Sigmoid colon (tissue), 7 donors: ENCODE measurements around the gene VPS33B. TPM values are rescaled to one million over a fixed set of nuclear protein-coding genes. Genes with fewer than 3 reads are reported as not detected.

ENCODE experiments used
- DNase-seq: peaks from one replicate; pipeline ENCODE4 v3.0.0-alpha.2; 2019
- H3K27ac ChIP-seq, 4 donors: fragments of 200-600 bp; sonication (generic); one replicate each; pipeline ENCODE4 v1.5.1; 2016 to 2019; ENCODE audit warnings: mild to moderate bottlenecking in 1 of 4
- H3K27me3 ChIP-seq, 3 donors: fragments of 200-600 bp; sonication (generic); one replicate each; pipeline ENCODE4 v1.5.1; 2019; ENCODE audit warnings: mild to moderate bottlenecking in 1 of 3
- H3K36me3 ChIP-seq, 4 donors: fragments of 200-600 bp; sonication (generic); one replicate each; pipeline ENCODE4 v1.5.1; 2016 to 2019
- H3K4me1 ChIP-seq, 4 donors: fragments of 200-600 bp; sonication (generic); one replicate each; pipeline ENCODE4 v1.5.1; 2017 to 2019
- H3K4me3 ChIP-seq, 4 donors: fragments of 200-600 bp; sonication (generic); one replicate each; pipeline ENCODE4 v1.5.1; 2017 to 2019; ENCODE audit warnings: mild to moderate bottlenecking in 2 of 4, moderate library complexity in 1 of 4
- H3K9me3 ChIP-seq, 4 donors: fragments of 200-600 bp in 3 of 4; sonication (generic) in 3 of 4; one replicate each; pipeline versions ENCODE4 v1.5.1 to v1.6.1; 2013 to 2019
- EP300 ChIP-seq, 4 donors: sonication (generic); formaldehyde crosslinking; IDR thresholded peaks; one replicate each; pipeline ENCODE4 v1.6.1; 2017; ENCODE audit warnings: antibody characterized with exemption in 4 of 4
- POLR2A ChIP-seq, 2 donors: fragments of 450-650 bp; IDR thresholded peaks; one replicate each; pipeline ENCODE4 v1.6.1; 2016; ENCODE audit warnings: antibody characterized with exemption in 2 of 2, mild to moderate bottlenecking in 2 of 2, moderate library complexity in 2 of 2
- POLR2AphosphoS5 ChIP-seq, 4 donors: sonication (generic); formaldehyde crosslinking; IDR thresholded peaks; one replicate each; pipeline ENCODE4 v1.6.1; 2017; ENCODE audit warnings: antibody characterized with exemption in 4 of 4
- WGBS, 2 donors: extraction: QIAGEN DNeasy Blood & Tissue Kit; methylation state at CpG; one replicate each; pipeline ENCODE4 v1.1.7; 2013; 5-methylcytosine and 5-hydroxymethylcytosine counted together
- intact Hi-C: fragments of 100-400 bp; cut with DNase I; formaldehyde crosslinking; loops from one replicate; pipeline ENCODE4 v1.15.1; 2023
- polyA plus RNA-seq, 3 donors: library from polyadenylated mRNA; stranded (reverse); fragments of 200-250 nt; gene quantifications; one replicate each; pipeline ENCODE4 v1.2.3, GENCODE V29; 2013
- total RNA-seq, 4 donors: library from RNA; depleted of rRNA; stranded (reverse); fragments of >200 nt; gene quantifications; one replicate each; pipeline ENCODE4 v1.1.0, GENCODE V29; 2016
- TF ChIP-seq, protein P1 (sequence below), 4 experiments: fragments of 450-650 bp in 3 of 4; fragments of 200-600 bp in 1 of 4; IDR thresholded peaks; one replicate each; pipeline ENCODE4 v1.5.1; 2016 to 2019; ENCODE audit warnings: antibody characterized with exemption in 4 of 4, mild to moderate bottlenecking in 3 of 4, moderate library complexity in 2 of 4
- donor health status: healthy with polysubstance abuse.
- donor health status: Bipolar disorder and iron deficiency.
- donor health status: healthy.

Gene VPS33B
- total and polyA plus RNA-seq, 7 donors = 6.6 to 13.4 (median 8.3) TPM

GRCh38 chr15:90989040-90989768, 33.2 kb downstream of the VPS33B start:
- TF ChIP-seq POLR2A (IDR thresholded peaks at IDR 0.05) (no peak), EP300 (IDR thresholded peaks at IDR 0.05) (no peak), POLR2AphosphoS5 (IDR thresholded peaks at IDR 0.05) (no peak)
- TF ChIP-seq, protein P1, sequence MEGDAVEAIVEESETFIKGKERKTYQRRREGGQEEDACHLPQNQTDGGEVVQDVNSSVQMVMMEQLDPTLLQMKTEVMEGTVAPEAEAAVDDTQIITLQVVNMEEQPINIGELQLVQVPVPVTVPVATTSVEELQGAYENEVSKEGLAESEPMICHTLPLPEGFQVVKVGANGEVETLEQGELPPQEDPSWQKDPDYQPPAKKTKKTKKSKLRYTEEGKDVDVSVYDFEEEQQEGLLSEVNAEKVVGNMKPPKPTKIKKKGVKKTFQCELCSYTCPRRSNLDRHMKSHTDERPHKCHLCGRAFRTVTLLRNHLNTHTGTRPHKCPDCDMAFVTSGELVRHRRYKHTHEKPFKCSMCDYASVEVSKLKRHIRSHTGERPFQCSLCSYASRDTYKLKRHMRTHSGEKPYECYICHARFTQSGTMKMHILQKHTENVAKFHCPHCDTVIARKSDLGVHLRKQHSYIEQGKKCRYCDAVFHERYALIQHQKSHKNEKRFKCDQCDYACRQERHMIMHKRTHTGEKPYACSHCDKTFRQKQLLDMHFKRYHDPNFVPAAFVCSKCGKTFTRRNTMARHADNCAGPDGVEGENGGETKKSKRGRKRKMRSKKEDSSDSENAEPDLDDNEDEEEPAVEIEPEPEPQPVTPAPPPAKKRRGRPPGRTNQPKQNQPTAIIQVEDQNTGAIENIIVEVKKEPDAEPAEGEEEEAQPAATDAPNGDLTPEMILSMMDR (IDR thresholded peaks at IDR 0.05) = no peak
- no peaks in the 10 kb centered on the region for H3K9me3 ChIP-seq
- peaks cover 0 to 10% (median 7%) of the 10 kb centered on the region in 4 donors for H3K4me1 ChIP-seq
- no peaks in the 10 kb centered on the region for H3K27me3 ChIP-seq
- DNase-seq = no peak
- H3K27ac ChIP-seq = no peak overlapping the region
- WGBS, 2 donors = 83 to 91% methylated on average over 7 of the region's 7 CpGs
- no peak overlapping the region for H3K4me3 ChIP-seq
- H3K36me3 ChIP-seq = no peaks in the 10 kb centered on the region
- intact Hi-C loops = no loop called here

GRCh38 chr15:90988296-90988695, 34.1 kb downstream of the VPS33B start:
- H3K36me3 ChIP-seq = no peaks in the 10 kb centered on the region
- H3K4me1 ChIP-seq = peaks cover 0 to 1% (median under 1%) of the 10 kb centered on the region in 4 donors

DNA sequence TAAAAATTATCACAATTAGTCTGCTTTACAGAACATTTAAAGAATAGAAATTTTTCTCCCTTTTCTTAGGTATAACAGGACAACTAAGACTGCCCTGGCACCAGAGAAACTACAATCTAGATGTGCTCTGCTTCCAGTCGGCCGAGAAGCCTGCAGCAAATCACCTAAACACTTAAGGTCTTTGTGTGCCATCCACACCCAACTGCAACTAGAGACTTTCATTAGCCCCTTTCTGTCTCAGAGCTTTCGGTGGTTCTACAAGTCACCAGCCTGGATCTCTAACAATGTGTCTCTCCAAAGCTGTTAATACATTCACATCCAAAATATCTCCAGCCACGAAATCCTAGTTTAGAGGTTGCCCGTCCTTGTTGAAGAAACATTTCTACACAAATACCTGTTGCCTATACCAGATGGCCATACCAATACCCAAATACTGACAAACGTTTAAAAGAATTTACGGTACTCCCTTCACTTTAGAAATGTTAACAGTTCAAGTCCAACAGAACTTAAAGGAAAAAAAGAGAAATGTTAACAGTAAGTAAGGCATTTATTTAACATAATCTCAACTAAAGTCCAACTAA, 34.7 kb downstream of the VPS33B start:
- Histone ChIP-seq H3K36me3 (no peaks in the 10 kb centered on the region), H3K4me3 (no peak overlapping the region), H3K4me1 (no peaks in the 10 kb centered on the region), H3K27me3 (no peaks in the 10 kb centered on the region), H3K27ac (no peak overlapping the region), H3K9me3 (no peaks in the 10 kb centered on the region)
- no peak for TF ChIP-seq EP300 (IDR thresholded peaks at IDR 0.05)
- TF ChIP-seq POLR2A (IDR thresholded peaks at IDR 0.05) = no peak
- TF ChIP-seq, protein P1 (IDR thresholded peaks at IDR 0.05) = no peak
- no peak for TF ChIP-seq POLR2AphosphoS5 (IDR thresholded peaks at IDR 0.05)
- DNase-seq = no peak
- intact Hi-C loops = no loop called here
- WGBS, 2 donors = 60 to 71% methylated on average over 7 of the region's 7 CpGs

More at GRCh38 chr15:90988296-90988695, 34.1 kb downstream of the VPS33B start:
- DNase-seq = no peak
- WGBS, 2 donors = 58 to 63% methylated on average over 6 of the region's 6 CpGs
- Histone ChIP-seq H3K4me3 (no peak overlapping the region), H3K27ac (no peak overlapping the region), H3K9me3 (no peaks in the 10 kb centered on the region), H3K27me3 (no peaks in the 10 kb centered on the region)
- intact Hi-C loops = no loop called here
- TF ChIP-seq POLR2AphosphoS5 (IDR thresholded peaks at IDR 0.05) = no peak

DNA sequence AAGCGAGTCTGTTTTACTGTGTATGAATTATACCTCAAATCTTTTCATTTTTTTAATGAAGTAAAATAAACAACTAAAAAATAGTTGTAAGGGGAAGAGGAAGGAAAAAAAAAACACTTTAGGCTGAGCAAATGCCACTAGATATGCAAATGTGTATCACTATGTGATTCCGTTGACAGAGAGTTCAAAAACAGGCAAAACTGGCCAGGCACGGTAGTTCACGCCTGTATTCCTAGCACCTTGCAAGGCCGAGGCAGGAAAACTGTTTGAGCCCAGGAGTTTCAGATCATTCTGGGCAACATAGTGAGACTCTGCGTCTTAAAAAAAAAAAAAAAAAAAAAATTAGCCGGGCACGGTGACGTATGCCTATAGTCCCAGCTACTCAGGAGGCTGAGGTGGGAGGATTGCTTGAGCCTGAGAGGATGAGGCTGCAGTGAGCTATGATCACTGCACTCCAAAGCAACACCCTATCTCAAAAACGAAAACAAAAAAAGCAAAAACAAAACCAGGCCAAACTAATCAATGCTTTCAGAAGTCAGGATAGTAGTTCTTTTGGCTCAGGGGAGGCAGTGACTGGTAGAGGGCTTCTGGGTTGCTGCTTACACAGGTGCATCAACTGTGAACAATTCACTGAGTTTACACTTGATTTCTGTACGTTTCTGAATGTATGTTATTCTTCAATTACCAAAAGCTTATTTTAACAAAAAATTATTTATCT, 35.4 kb downstream of the VPS33B start:
- no peak for TF ChIP-seq POLR2AphosphoS5 (IDR thresholded peaks at IDR 0.05)
- no peak for TF ChIP-seq EP300 (IDR thresholded peaks at IDR 0.05)
- TF ChIP-seq POLR2A (IDR thresholded peaks at IDR 0.05) = no peak
- TF ChIP-seq, protein P1 (IDR thresholded peaks at IDR 0.05) = no peak
- H3K4me3 ChIP-seq = no peak overlapping the region
- H3K9me3 ChIP-seq = no peaks in the 10 kb centered on the region
- H3K27ac ChIP-seq = no peak overlapping the region
- no peaks in the 10 kb centered on the region for H3K4me1 ChIP-seq
- DNase-seq = no peak
- H3K27me3 ChIP-seq = no peaks in the 10 kb centered on the region
- intact Hi-C loops = no loop called here
- 50 to 79% methylated on average over 11 of the region's 11 CpGs for WGBS, 2 donors
- H3K36me3 ChIP-seq = no peaks in the 10 kb centered on the region

DNA sequence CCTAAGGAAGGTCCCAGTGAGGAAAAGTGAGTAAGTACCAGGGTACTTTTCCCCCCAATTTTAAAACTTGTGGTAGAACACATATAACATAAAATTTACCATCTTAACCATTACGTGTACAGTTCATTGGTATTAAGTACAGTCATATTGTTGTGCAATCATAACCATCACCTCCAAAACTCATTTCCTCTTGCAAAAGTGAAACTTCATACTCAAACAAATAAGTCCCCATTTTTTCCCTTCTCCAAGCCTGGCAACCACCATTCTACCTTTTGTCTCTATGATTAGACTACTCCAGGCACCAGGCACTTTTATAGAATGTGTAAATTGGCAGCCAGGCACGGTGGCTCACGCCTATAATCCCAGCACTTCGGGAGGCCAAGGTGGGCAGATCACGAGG, 40.3 kb downstream of the VPS33B start:
- Histone ChIP-seq H3K4me1 (no peaks in the 10 kb centered on the region), H3K9me3 (no peaks in the 10 kb centered on the region), H3K36me3 (no peaks in the 10 kb centered on the region), H3K4me3 (no peak overlapping the region), H3K27ac (no peak overlapping the region), H3K27me3 (no peaks in the 10 kb centered on the region)
- intact Hi-C loops = no loop called here
- no peak for DNase-seq
- 92% methylated on average over 5 of the region's 5 CpGs for WGBS, 2 donors
- no peak for TF ChIP-seq POLR2A (IDR thresholded peaks at IDR 0.05)
- TF ChIP-seq POLR2AphosphoS5 (IDR thresholded peaks at IDR 0.05) = no peak
- TF ChIP-seq, protein P1 (IDR thresholded peaks at IDR 0.05) = no peak
- TF ChIP-seq EP300 (IDR thresholded peaks at IDR 0.05) = no peak
